ENCODE results near the gene ST3GAL5. TPM values are rescaled to one million over a fixed set of nuclear protein-coding genes. Genes with fewer than 3 reads are reported as not detected.

Gene ST3GAL5
- total and polyA plus RNA-seq, 2 experiments from 2014 or later = 3.2 to 7.9 TPM

- DNase-seq (ENCODE audit: low spot score) (no peak), ATAC-seq (no peak)
- Histone ChIP-seq H2AFZ (no peak overlapping the region), H3K27me3 (ENCODE audit: insufficient read depth) (no peaks in the 10 kb centered on the region), H3K4me3 (no peak overlapping the region), H3K9me2 (ENCODE audit: insufficient read depth) (no peaks in the 10 kb centered on the region), H3K36me3 (ENCODE audit: insufficient read depth) (no peaks in the 10 kb centered on the region), H3K79me2 (replicated peaks; ENCODE audit: insufficient read depth) (no peaks in the 10 kb centered on the region), H4K20me1 (replicated peaks; ENCODE audit: insufficient read depth) (no peaks in the 10 kb centered on the region), H3K4me2 (no peak overlapping the region), H3K27ac (ENCODE audit: low read depth) (no peak overlapping the region), H3F3A (replicated peaks; ENCODE audit: low read depth) (no peaks in the 10 kb centered on the region), H3K4me1 (ENCODE audit: insufficient read depth) (no peaks in the 10 kb centered on the region)
- H3K9me3 Mint-ChIP-seq = no peaks in the 10 kb centered on the region
- no peaks in the 10 kb centered on the region; the same call in 2 of the 3 replicates for H3K36me3 Mint-ChIP-seq (ENCODE audit: low read depth)
- H3K27me3 Mint-ChIP-seq (ENCODE audit: insufficient read depth, low read depth, poor library complexity) = peaks cover 11% of the 10 kb centered on the region
- H3K4me1 Mint-ChIP-seq = 0 out of 3 replicates have a peak, but pooled peaks cover 4% of the 10 kb centered on the region
- TF ChIP-seq CTCF (conservative IDR thresholded peaks at IDR 0.05; ENCODE audit: low read depth in 2 of 2) = no peak
- no peak for TF ChIP-seq EZH2phosphoT487 (IDR thresholded peaks at IDR 0.05; ENCODE audit: unreplicated experiment)
- TF ChIP-seq CREB1 (CRISPR knock-in tag; IDR thresholded peaks at IDR 0.05; ENCODE audit: low read depth) = no peak
- no peak for TF ChIP-seq ZNF462 (CRISPR knock-in tag; IDR thresholded peaks at IDR 0.05)
- TF ChIP-seq EZH2 (IDR thresholded peaks at IDR 0.05; ENCODE audit: low read depth, unreplicated experiment) = no peak
- no peak for TF ChIP-seq REST (IDR thresholded peaks at IDR 0.05; ENCODE audit: unreplicated experiment)
- no peak for TF ChIP-seq POLR2AphosphoS5 (IDR thresholded peaks at IDR 0.05; ENCODE audit: low read depth)
- TF ChIP-seq JUNB (IDR thresholded peaks at IDR 0.05; ENCODE audit: unreplicated experiment) = no peak
- no peak for TF ChIP-seq ETS1 (IDR thresholded peaks at IDR 0.05)
- no peak for TF ChIP-seq ZNF114 (CRISPR knock-in tag; IDR thresholded peaks at IDR 0.05)
- no peak for TF ChIP-seq NANOG (IDR thresholded peaks at IDR 0.05; ENCODE audit: borderline replicate concordance)
- no peak for TF ChIP-seq ZNF331 (CRISPR knock-in tag; IDR thresholded peaks at IDR 0.05; ENCODE audit: low read depth)
- no peak for TF ChIP-seq STAT1 (IDR thresholded peaks at IDR 0.05; ENCODE audit: unreplicated experiment)
- no peak overlapping the region for H3K4me3 Mint-ChIP-seq
- H3K27ac Mint-ChIP-seq = no peak overlapping the region
Observed at GRCh38 chr2:85789271-85789670, 99.5 kb downstream of the ST3GAL5 start.

Data from GM23338 (cell line).